Dermis blood vessel endothelial cell (primary cell): ENCODE results near the gene SMARCE1. TPM values are rescaled to one million over a fixed set of nuclear protein-coding genes. Genes with fewer than 3 reads are reported as not detected.

Experiments
- DNase-seq: peaks from one replicate; pipeline ENCODE4 v3.0.0; 2010
- total RNA-seq: library from RNA; depleted of rRNA; stranded (reverse); fragments of >200 nt; gene quantifications from 2 replicates; pipeline ENCODE4 v1.2.3, GENCODE V29; 2014

Gene SMARCE1
- total RNA-seq, 1 donor from 2014 or later = 91.9 TPM

DNA sequence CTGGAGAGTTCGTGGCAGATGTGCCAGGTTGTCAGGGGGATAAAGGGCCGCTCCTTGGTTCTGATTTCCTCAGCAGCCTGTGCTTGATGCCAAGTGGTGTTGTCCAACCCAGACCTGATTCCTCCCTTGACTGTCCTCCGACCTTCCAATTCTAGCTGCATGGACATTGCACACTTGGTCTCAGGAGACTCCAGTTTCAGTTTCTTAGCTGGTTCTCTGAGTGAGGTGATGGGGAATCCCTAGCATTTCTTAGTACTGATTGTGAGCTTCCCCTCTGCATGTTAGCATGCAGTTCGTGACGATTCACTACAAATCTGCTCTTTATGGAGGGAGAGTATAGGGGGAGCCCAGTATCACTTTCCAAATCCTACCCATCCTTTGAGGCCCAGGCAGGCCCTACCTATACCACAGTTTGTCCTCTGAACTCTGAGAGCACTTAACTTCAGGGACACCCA is 70.0 kb downstream of the SMARCE1 start:
- no peak for DNase-seq

DNA sequence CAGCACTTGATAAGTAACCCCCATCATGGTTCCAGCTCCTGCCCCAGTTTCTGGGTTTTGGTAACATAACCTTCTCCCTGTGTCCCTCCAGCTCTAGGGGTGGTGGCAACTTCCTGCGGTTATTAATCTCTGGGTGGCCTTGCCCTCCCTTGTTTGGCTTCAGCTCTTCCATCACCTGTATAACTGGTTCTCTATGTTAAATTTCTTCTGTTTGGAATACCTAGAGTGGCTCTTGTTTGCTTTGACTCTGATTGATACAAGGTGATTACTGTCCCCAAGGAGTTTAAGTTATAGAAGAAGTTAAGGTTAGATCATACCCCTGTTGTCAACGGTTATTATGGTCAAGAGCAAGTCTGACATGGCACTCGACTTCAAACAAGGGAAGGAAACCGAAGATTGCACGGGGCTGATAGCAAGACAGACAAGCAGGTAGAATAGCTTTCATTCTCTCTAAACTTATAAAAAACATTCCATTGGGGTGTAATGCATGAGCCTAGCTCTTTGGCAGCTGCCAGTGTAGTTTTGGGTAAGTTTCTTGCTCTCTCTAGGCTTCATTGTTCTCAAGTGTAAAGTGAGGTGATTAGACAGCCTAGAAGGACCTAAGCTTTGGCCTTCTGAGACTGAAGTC is 71.4 kb downstream of the SMARCE1 start:
- DNase-seq = no peak

Other genes starting within 250 kb of the SMARCE1 start
- 39.3 and 152 TPM in 2 replicates for gene TOP2A, start 229.9 kb downstream of the SMARCE1 start, total RNA-seq
- 375 and 706 TPM in 2 replicates for gene IGFBP4, start 204.4 kb downstream of the SMARCE1 start, total RNA-seq
- not detected in 2 replicates for gene TNS4, start 146.2 kb downstream of the SMARCE1 start, total RNA-seq
- gene CCR7, start 82.3 kb downstream of the SMARCE1 start, total RNA-seq = under 0.01 and 0.33 TPM in 2 replicates
- gene KRT222, start 17.4 kb upstream of the SMARCE1 start, total RNA-seq = 0.34 and 0.79 TPM in 2 replicates
- not detected in 2 replicates for gene KRT24, start 55.9 kb upstream of the SMARCE1 start, total RNA-seq
- gene KRT25, start 107.5 kb upstream of the SMARCE1 start, total RNA-seq = not detected in 2 replicates
- not detected in 2 replicates for gene KRT26, start 124.4 kb upstream of the SMARCE1 start, total RNA-seq
- not detected in 2 replicates for gene KRT27, start 134.7 kb upstream of the SMARCE1 start, total RNA-seq
- not detected in 2 replicates for gene KRT28, start 152.1 kb upstream of the SMARCE1 start, total RNA-seq
- 4.9 and 5.3 TPM in 2 replicates for gene KRT10, start 174.8 kb upstream of the SMARCE1 start, total RNA-seq
- not detected in 2 replicates for gene KRT12, start 219.4 kb upstream of the SMARCE1 start, total RNA-seq
- not detected in 2 replicates for gene KRT20, start 237.4 kb upstream of the SMARCE1 start, total RNA-seq